ENCODE results near the gene DDX28. TPM values are rescaled to one million over a fixed set of nuclear protein-coding genes. Genes with fewer than 3 reads are reported as not detected.

The DDX28 gene
- total and polyA plus RNA-seq, 3 donors from 2014 or later: 18.6 to 19.9 (median 19.1) TPM

DNA sequence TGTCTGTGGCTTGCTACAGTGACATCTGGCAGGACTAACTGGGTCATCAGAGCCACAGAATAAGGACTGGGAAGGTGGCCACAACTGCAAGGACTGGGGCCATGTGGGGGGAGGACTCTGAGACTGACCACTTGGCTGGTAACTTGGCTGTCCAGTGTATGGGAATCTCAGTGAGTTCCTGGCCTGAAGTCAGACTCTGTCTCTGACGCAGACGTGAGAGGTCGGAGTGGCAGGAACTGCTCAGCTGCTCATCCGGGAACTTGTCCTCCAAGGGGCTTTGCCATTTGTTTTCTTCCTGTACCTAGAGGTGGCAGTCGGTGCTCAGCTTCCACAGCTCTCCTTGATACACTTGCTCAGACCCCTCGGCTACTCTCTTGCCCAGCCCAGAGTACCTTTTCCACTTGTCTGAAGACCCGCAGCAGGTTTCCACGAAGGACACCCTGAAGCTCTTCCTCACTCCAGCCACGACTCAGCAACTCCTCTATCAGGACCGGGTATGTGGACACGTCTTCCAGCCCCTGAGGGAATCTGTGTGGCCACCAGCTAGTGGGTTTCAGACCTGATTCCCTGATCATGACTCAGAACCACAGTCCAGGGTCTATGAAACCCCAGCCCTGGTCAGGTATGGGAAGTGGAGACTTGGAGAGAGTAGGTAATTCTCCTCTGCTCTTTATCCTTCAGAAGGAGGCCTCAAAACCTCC, 35.4 kb downstream of the DDX28 start:
- intact Hi-C loops (cut with DNase I; ENCODE audit: low total_unique reads): no loop called here
- no peaks in the 10 kb centered on the region for H3K27me3 ChIP-seq
- H3K4me3 ChIP-seq: no peak overlapping the region
- no peak for TF ChIP-seq POLR2A (IDR thresholded peaks at IDR 0.05)
- TF ChIP-seq, protein P1, sequence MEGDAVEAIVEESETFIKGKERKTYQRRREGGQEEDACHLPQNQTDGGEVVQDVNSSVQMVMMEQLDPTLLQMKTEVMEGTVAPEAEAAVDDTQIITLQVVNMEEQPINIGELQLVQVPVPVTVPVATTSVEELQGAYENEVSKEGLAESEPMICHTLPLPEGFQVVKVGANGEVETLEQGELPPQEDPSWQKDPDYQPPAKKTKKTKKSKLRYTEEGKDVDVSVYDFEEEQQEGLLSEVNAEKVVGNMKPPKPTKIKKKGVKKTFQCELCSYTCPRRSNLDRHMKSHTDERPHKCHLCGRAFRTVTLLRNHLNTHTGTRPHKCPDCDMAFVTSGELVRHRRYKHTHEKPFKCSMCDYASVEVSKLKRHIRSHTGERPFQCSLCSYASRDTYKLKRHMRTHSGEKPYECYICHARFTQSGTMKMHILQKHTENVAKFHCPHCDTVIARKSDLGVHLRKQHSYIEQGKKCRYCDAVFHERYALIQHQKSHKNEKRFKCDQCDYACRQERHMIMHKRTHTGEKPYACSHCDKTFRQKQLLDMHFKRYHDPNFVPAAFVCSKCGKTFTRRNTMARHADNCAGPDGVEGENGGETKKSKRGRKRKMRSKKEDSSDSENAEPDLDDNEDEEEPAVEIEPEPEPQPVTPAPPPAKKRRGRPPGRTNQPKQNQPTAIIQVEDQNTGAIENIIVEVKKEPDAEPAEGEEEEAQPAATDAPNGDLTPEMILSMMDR (IDR thresholded peaks at IDR 0.05): no peak
- H3K36me3 ChIP-seq (ENCODE audit: low read depth, missing control alignments): no peaks in the 10 kb centered on the region
- no peaks in the 10 kb centered on the region for H3K9me3 ChIP-seq
- 65 to 73% methylated on average over 11 of the region's 11 CpGs for WGBS, 2 donors
- no peak overlapping the region for H3K27ac ChIP-seq
- no peaks in the 10 kb centered on the region for H3K4me1 ChIP-seq
- DNase-seq: peak; percentile 41

DNA sequence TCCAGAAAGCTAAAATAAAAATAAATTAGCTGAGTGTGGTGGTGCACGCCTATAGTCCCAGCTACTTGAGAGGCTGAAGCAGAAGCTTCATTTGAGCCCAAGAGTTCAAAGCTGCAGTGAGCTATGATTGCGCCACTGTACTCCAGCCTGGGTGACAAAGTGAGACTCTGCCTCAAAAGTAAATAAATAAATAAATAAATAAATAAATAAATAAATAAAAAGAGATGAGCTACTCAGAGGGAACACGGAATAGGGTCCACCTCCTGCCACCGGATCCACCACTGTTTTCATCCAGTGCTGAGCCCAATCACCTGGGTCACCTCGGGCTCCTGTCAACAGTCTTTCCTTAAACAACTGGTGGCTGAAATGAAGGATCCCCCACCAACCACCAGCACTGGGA, 36.1 kb downstream of the DDX28 start:
- Histone ChIP-seq H3K27me3 (no peaks in the 10 kb centered on the region), H3K9me3 (no peaks in the 10 kb centered on the region), H3K4me1 (no peaks in the 10 kb centered on the region), H3K36me3 (ENCODE audit: low read depth, missing control alignments) (no peaks in the 10 kb centered on the region), H3K27ac (no peak overlapping the region), H3K4me3 (no peak overlapping the region)
- 87 to 94% methylated on average over 5 of the region's 5 CpGs for WGBS, 2 donors
- no peak for DNase-seq
- intact Hi-C loops (cut with DNase I; ENCODE audit: low total_unique reads): no loop called here
- TF ChIP-seq, protein P1 (IDR thresholded peaks at IDR 0.05): no peak
- no peak for TF ChIP-seq POLR2A (IDR thresholded peaks at IDR 0.05)

DNA sequence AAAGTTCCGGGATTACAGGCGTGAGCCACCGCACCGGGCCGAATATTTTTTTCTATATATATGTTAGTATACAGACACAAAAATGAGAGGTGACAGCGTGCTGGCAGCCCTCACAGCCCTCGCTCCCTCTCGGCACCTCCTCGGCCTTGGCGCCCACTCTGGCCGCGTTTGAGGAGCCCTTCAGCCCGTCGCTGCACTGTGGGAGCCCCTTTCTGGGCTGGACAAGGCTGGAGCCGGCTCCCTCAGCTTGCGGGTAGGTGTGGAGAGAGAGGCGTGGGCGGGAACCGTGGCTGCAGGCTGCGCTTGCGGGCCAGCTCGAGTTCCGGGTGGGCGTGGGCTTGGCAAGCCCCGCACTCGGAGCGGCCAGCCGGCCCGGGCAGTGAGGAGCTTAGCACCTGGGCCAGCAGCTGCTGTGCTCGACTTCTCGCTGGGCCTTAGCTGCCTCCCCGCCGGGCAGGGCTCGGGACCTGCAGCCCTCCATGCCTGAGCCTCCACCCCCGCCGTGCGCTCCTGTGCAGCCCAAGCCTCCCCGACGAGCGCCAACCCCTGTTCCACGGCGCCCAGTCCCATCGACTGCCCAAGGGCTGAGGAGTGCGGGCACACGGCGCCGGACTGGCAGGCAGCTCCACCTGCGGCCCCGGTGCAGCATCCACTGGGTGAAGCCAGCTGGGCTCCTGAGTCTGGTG, 40.9 kb downstream of the DDX28 start:
- Histone ChIP-seq H3K36me3 (ENCODE audit: low read depth, missing control alignments) (no peaks in the 10 kb centered on the region), H3K4me1 (no peaks in the 10 kb centered on the region), H3K4me3 (peak overlapping the region; percentile 26 to 44), H3K27ac (no peak overlapping the region), H3K27me3 (no peaks in the 10 kb centered on the region), H3K9me3 (no peaks in the 10 kb centered on the region)
- intact Hi-C loops (cut with DNase I; ENCODE audit: low total_unique reads): no loop called here
- TF ChIP-seq, protein P1 (IDR thresholded peaks at IDR 0.05): no peak
- no peak for TF ChIP-seq POLR2A (IDR thresholded peaks at IDR 0.05)
- WGBS, 2 donors: 71 to 72% methylated on average over 37 to 49 of the region's 49 CpGs
- DNase-seq: no peak

DNA sequence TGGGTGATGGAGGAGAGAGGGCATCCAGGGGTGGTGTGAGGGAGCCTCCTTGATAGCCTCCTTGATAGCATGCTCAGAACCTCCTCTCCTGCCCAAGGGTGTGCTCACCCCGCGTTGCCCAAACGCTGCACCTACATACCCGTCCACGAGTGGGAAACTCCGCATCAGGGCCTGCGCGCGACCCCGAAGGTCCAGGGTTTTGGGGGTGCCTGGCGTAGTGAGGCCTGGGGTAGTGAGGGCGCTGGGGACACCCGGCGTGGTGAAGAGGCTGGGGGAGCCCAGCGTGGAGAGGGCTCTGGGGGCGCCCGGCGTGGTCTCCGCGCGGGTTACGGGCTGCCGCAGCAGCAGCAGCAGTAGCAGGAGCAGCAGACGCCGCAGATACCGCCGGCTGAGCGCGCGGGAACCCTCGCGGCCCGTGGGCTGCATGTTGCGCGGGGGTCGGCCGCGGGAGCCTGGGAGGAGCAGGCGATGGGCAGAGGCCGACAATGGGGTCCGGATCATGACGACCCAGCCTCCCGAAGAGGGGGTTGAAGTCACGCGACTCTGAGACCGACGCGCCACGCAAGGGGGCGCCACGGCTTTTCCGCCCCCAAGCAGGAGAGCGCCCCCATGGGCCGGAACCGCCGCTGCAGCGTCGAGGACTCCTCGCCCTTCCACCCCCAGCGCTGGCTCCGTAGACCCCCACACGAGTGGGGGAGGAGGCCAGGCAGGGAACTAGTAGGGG, 42.9 kb downstream of the DDX28 start, which contains the start of gene DPEP3:
Gene DPEP3, minus strand, starts transcription at position 545 of the 724 bp plus-strand sequence. Its CDS starts 119 bp downstream, at position 426.
- Histone ChIP-seq H3K4me3 (peak within 1 kb of the TSS; percentile 37 to 43), H3K27me3 (no peaks in the 10 kb centered on the region), H3K9me3 (no peaks in the 10 kb centered on the region), H3K27ac (no peak within 1 kb of the TSS), H3K36me3 (ENCODE audit: low read depth, missing control alignments) (no peaks in the 10 kb centered on the region), H3K4me1 (no peaks in the 10 kb centered on the region)
- TF ChIP-seq, protein P1 (IDR thresholded peaks at IDR 0.05): peak in 2 of 3 experiments; percentile 28 to 36
- no peak for TF ChIP-seq POLR2A (IDR thresholded peaks at IDR 0.05)
- intact Hi-C loops (cut with DNase I; ENCODE audit: low total_unique reads): no loop called here
- WGBS, 2 donors: 40 to 91% methylated on average over 11 to 61 of the region's 62 CpGs
- DNase-seq: peak; percentile 33

Measured in testis (tissue), 3 donors.